Measurements from ENCODE around the gene TEX11.

DNA sequence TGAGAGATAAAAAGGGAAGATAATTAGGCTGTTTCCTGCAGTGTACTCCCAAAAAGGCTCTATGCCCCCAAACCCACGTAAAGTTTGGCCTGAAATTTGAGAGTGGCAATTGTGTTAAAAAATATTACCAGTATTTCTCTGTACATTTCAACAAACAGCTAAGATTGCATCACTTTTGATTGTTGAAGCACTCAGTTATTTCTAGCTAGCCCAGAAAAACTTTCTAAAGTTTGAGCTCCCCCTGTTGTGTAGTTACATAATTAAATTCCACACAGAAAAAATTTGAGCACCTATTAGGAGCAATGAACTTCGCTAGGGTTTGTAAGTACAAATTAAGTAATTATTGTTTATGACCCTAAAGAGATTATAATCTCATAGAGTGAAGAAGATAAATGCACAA, 354.4 kb downstream of the TEX11 start:
- no peak for TF ChIP-seq POLR2A (IDR thresholded peaks at IDR 0.05)
- TF ChIP-seq, protein P1, sequence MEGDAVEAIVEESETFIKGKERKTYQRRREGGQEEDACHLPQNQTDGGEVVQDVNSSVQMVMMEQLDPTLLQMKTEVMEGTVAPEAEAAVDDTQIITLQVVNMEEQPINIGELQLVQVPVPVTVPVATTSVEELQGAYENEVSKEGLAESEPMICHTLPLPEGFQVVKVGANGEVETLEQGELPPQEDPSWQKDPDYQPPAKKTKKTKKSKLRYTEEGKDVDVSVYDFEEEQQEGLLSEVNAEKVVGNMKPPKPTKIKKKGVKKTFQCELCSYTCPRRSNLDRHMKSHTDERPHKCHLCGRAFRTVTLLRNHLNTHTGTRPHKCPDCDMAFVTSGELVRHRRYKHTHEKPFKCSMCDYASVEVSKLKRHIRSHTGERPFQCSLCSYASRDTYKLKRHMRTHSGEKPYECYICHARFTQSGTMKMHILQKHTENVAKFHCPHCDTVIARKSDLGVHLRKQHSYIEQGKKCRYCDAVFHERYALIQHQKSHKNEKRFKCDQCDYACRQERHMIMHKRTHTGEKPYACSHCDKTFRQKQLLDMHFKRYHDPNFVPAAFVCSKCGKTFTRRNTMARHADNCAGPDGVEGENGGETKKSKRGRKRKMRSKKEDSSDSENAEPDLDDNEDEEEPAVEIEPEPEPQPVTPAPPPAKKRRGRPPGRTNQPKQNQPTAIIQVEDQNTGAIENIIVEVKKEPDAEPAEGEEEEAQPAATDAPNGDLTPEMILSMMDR (IDR thresholded peaks at IDR 0.05) = peak in 1 of 4 experiments; percentile 16
